GM23338 (cell line): Measurements from ENCODE around the gene SRI. TPM values are rescaled to one million over a fixed set of nuclear protein-coding genes. Genes with fewer than 3 reads are reported as not detected.

Source experiments
- ATAC-seq: fragments of 200-7000 bp; cut with Tn5 transposase; 3 replicates; pipeline ENCODE4 v1.9.1; 2020
- DNase-seq: peaks from one replicate; pipeline ENCODE4 v3.0.0-alpha.2; 2015; ENCODE audit warnings: low spot score
- H2AFZ ChIP-seq: fragments of 200-600 bp; sonication (generic); 2 replicates; pipeline ENCODE4 v1.8.0; 2016; ENCODE audit warnings: antibody characterized with exemption, mild to moderate bottlenecking, moderate library complexity
- H3F3A ChIP-seq: fragments of 200-600 bp; sonication (generic); replicated peaks from 2 replicates; pipeline ENCODE4 v1.8.0; 2017; ENCODE audit warnings: antibody characterized with exemption, mixed run types, low read depth
- H3K27ac ChIP-seq: fragments of 200-600 bp; sonication (generic); 2 replicates; pipeline ENCODE4 v1.6.1; 2016; ENCODE audit warnings: low read depth
- H3K27me3 ChIP-seq: fragments of 200-600 bp; sonication (generic); 2 replicates; pipeline ENCODE4 v1.8.0; 2016; ENCODE audit warnings: mild to moderate bottlenecking, mixed run types, moderate library complexity; ENCODE audit not compliant: insufficient read depth
- H3K36me3 ChIP-seq: fragments of 200-600 bp; sonication (generic); 2 replicates; pipeline ENCODE4 v1.8.0; 2016; ENCODE audit warnings: mild to moderate bottlenecking; ENCODE audit not compliant: insufficient read depth
- H3K4me1 ChIP-seq: fragments of 200-600 bp; sonication (generic); 2 replicates; pipeline ENCODE4 v1.8.0; 2016; ENCODE audit warnings: mild to moderate bottlenecking, moderate library complexity; ENCODE audit not compliant: insufficient read depth
- H3K4me2 ChIP-seq: fragments of 200-600 bp; sonication (generic); 2 replicates; pipeline ENCODE4 v1.7.1; 2017; ENCODE audit warnings: mixed run types
- H3K4me3 ChIP-seq: fragments of 200-600 bp; sonication (generic); 2 replicates; pipeline ENCODE4 v1.6.1; 2016; ENCODE audit warnings: mixed run types
- H3K79me2 ChIP-seq: fragments of 200-600 bp; sonication (generic); replicated peaks from 2 replicates; pipeline ENCODE4 v1.8.0; 2017; ENCODE audit warnings: mild to moderate bottlenecking; ENCODE audit not compliant: insufficient read depth
- H3K9me2 ChIP-seq: fragments of 200-600 bp; sonication (generic); 2 replicates; pipeline ENCODE4 v1.8.0; 2017; ENCODE audit not compliant: insufficient read depth
- H4K20me1 ChIP-seq: fragments of 200-600 bp; sonication (generic); replicated peaks from 2 replicates; pipeline ENCODE4 v1.8.0; 2017; ENCODE audit warnings: mild to moderate bottlenecking; ENCODE audit not compliant: insufficient read depth
- H3K27ac Mint-ChIP-seq: 2 replicates; pipeline ENCODE4 v1.8.0; 2020; ENCODE audit warnings: inconsistent platforms, mild to moderate bottlenecking, moderate library complexity, mixed read lengths
- H3K27me3 Mint-ChIP-seq: 3 replicates; pipeline ENCODE4 v1.8.0; 2022; ENCODE audit warnings: low read depth, mild to moderate bottlenecking, moderate library complexity, mixed read lengths, inconsistent platforms; ENCODE audit not compliant: insufficient read depth, poor library complexity
- H3K36me3 Mint-ChIP-seq: 3 replicates; pipeline ENCODE4 v1.8.0; 2021; ENCODE audit warnings: low read depth, mild to moderate bottlenecking, inconsistent platforms, moderate library complexity, mixed read lengths
- H3K4me1 Mint-ChIP-seq: 3 replicates; pipeline ENCODE4 v1.8.0; 2020; ENCODE audit warnings: mild to moderate bottlenecking, inconsistent platforms, mixed read lengths
- H3K4me3 Mint-ChIP-seq: 3 replicates; pipeline ENCODE4 v1.8.0; 2021; ENCODE audit warnings: moderate library complexity, mild to moderate bottlenecking, inconsistent platforms, mixed read lengths
- H3K9me3 Mint-ChIP-seq: 3 replicates; pipeline ENCODE4 v1.8.0; 2020; ENCODE audit warnings: moderate library complexity, mild to moderate bottlenecking, inconsistent platforms, mixed read lengths
- CREB1 ChIP-seq: fragments of 250-450 bp; sonication (Bioruptor Pico); IDR thresholded peaks from 2 replicates; pipeline ENCODE4 v1.5.0; 2020; ENCODE audit warnings: low read depth, mild to moderate bottlenecking, moderate library complexity
- ETS1 ChIP-seq: IDR thresholded peaks from 2 replicates; pipeline ENCODE4 v1.6.1; 2016; ENCODE audit warnings: antibody characterized with exemption
- EZH2 ChIP-seq: fragments of 200-600 bp; sonication (generic); IDR thresholded peaks from one replicate; pipeline ENCODE4 v1.8.0; 2017; ENCODE audit warnings: antibody characterized with exemption, mild to moderate bottlenecking, low read depth; ENCODE audit not compliant: unreplicated experiment
- EZH2phosphoT487 ChIP-seq: fragments of 200-600 bp; sonication (generic); IDR thresholded peaks from one replicate; pipeline ENCODE4 v1.8.1; 2018; ENCODE audit warnings: antibody characterized with exemption; ENCODE audit not compliant: unreplicated experiment
- ZNF331 ChIP-seq: fragments of 250-450 bp; sonication (Bioruptor Pico); IDR thresholded peaks from 2 replicates; pipeline ENCODE4 v1.5.0; 2020; ENCODE audit warnings: low read depth, mild to moderate bottlenecking, moderate library complexity
- polyA plus RNA-seq: library from polyadenylated mRNA; unstranded; fragments of >200 nt; fragmentation: Nextera tagmentation; extraction: Ambion mirVana; gene quantifications from 2 replicates; pipeline ENCODE4 v1.2.1, GENCODE V29; 2016
- total RNA-seq: library from RNA; depleted of rRNA; stranded (reverse); fragments of >200 nt; shearing (Covaris generic); gene quantifications from 2 replicates; pipeline ENCODE4 v1.2.3, GENCODE V29; 2014
- TF ChIP-seq, protein P1 (sequence below), 2 experiments: fragments of 200-600 bp in 1 of 2; sonication (generic) in 1 of 2; conservative IDR thresholded peaks; 2 replicates each; pipeline versions ENCODE4 v1.5.1 to v1.6.1; 2016 to 2017; ENCODE audit warnings: antibody characterized with exemption in 2 of 2, low read depth in 2 of 2, mild to moderate bottlenecking in 2 of 2, moderate library complexity in 1 of 2
- TF ChIP-seq, protein P2 (sequence below): fragments of 250-450 bp; sonication (Bioruptor Pico); IDR thresholded peaks from 2 replicates; pipeline ENCODE4 v1.5.0; 2020; ENCODE audit warnings: mild to moderate bottlenecking, moderate library complexity

Gene SRI
- total and polyA plus RNA-seq, 2 experiments from 2014 or later = 141 to 321 TPM

GRCh38 chr7:88268051-88268450 lies 48.2 kb upstream of the SRI start:
- H3K4me2 ChIP-seq = no peak overlapping the region
- no peaks in the 10 kb centered on the region for H3K36me3 ChIP-seq
- no peak for ATAC-seq
- no peak for DNase-seq
- H3F3A ChIP-seq = no peaks in the 10 kb centered on the region
- Mint-ChIP-seq H3K36me3 (peaks cover 13% of the 10 kb centered on the region), H3K27ac (no peak overlapping the region), H3K27me3 (peaks cover 2% of the 10 kb centered on the region), H3K4me3 (no peak overlapping the region), H3K4me1 (peaks cover under 1% of the 10 kb centered on the region; the same call in 1 of the 3 replicates), H3K9me3 (peaks cover 25% of the 10 kb centered on the region)
- H3K27ac ChIP-seq = no peak overlapping the region
- no peaks in the 10 kb centered on the region for H3K27me3 ChIP-seq
- no peak overlapping the region for H3K4me3 ChIP-seq
- no peaks in the 10 kb centered on the region for H3K79me2 ChIP-seq
- H3K9me2 ChIP-seq = 0 out of 2 replicates have a peak, but pooled peaks cover 1% of the 10 kb centered on the region
- no peaks in the 10 kb centered on the region for H3K4me1 ChIP-seq
- H4K20me1 ChIP-seq = no peaks in the 10 kb centered on the region
- H2AFZ ChIP-seq = no peak overlapping the region
- TF ChIP-seq, protein P1, sequence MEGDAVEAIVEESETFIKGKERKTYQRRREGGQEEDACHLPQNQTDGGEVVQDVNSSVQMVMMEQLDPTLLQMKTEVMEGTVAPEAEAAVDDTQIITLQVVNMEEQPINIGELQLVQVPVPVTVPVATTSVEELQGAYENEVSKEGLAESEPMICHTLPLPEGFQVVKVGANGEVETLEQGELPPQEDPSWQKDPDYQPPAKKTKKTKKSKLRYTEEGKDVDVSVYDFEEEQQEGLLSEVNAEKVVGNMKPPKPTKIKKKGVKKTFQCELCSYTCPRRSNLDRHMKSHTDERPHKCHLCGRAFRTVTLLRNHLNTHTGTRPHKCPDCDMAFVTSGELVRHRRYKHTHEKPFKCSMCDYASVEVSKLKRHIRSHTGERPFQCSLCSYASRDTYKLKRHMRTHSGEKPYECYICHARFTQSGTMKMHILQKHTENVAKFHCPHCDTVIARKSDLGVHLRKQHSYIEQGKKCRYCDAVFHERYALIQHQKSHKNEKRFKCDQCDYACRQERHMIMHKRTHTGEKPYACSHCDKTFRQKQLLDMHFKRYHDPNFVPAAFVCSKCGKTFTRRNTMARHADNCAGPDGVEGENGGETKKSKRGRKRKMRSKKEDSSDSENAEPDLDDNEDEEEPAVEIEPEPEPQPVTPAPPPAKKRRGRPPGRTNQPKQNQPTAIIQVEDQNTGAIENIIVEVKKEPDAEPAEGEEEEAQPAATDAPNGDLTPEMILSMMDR (conservative IDR thresholded peaks at IDR 0.05; ENCODE audit: low read depth in 2 of 2) = no peak
- TF ChIP-seq ETS1 = no peak
- no peak for TF ChIP-seq EZH2phosphoT487
- TF ChIP-seq, protein P2, sequence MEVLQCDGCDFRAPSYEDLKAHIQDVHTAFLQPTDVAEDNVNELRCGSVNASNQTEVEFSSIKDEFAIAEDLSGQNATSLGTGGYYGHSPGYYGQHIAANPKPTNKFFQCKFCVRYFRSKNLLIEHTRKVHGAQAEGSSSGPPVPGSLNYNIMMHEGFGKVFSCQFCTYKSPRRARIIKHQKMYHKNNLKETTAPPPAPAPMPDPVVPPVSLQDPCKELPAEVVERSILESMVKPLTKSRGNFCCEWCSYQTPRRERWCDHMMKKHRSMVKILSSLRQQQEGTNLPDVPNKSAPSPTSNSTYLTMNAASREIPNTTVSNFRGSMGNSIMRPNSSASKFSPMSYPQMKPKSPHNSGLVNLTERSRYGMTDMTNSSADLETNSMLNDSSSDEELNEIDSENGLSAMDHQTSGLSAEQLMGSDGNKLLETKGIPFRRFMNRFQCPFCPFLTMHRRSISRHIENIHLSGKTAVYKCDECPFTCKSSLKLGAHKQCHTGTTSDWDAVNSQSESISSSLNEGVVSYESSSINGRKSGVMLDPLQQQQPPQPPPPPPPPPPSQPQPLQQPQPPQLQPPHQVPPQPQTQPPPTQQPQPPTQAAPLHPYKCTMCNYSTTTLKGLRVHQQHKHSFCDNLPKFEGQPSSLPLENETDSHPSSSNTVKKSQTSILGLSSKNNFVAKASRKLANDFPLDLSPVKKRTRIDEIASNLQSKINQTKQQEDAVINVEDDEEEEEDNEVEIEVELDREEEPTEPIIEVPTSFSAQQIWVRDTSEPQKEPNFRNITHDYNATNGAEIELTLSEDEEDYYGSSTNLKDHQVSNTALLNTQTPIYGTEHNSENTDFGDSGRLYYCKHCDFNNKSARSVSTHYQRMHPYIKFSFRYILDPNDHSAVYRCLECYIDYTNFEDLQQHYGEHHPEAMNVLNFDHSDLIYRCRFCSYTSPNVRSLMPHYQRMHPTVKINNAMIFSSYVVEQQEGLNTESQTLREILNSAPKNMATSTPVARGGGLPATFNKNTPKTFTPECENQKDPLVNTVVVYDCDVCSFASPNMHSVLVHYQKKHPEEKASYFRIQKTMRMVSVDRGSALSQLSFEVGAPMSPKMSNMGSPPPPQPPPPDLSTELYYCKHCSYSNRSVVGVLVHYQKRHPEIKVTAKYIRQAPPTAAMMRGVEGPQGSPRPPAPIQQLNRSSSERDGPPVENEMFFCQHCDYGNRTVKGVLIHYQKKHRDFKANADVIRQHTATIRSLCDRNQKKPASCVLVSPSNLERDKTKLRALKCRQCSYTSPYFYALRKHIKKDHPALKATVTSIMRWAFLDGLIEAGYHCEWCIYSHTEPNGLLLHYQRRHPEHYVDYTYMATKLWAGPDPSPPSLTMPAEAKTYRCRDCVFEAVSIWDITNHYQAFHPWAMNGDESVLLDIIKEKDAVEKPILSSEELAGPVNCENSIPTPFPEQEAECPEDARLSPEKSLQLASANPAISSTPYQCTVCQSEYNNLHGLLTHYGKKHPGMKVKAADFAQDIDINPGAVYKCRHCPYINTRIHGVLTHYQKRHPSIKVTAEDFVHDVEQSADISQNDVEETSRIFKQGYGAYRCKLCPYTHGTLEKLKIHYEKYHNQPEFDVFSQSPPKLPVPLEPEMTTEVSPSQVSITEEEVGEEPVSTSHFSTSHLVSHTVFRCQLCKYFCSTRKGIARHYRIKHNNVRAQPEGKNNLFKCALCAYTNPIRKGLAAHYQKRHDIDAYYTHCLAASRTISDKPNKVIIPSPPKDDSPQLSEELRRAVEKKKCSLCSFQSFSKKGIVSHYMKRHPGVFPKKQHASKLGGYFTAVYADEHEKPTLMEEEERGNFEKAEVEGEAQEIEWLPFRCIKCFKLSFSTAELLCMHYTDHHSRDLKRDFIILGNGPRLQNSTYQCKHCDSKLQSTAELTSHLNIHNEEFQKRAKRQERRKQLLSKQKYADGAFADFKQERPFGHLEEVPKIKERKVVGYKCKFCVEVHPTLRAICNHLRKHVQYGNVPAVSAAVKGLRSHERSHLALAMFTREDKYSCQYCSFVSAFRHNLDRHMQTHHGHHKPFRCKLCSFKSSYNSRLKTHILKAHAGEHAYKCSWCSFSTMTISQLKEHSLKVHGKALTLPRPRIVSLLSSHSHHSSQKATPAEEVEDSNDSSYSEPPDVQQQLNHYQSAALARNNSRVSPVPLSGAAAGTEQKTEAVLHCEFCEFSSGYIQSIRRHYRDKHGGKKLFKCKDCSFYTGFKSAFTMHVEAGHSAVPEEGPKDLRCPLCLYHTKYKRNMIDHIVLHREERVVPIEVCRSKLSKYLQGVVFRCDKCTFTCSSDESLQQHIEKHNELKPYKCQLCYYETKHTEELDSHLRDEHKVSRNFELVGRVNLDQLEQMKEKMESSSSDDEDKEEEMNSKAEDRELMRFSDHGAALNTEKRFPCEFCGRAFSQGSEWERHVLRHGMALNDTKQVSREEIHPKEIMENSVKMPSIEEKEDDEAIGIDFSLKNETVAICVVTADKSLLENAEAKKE (CRISPR knock-in tag) = no peak
- TF ChIP-seq ZNF331 (CRISPR knock-in tag) = no peak
- TF ChIP-seq CREB1 (CRISPR knock-in tag) = no peak
- TF ChIP-seq EZH2 = no peak
